COLO668 (cell line): ENCODE results near the gene ARHGEF40.
"Not testable (repeated sequence)": the region's sequence is repeated elsewhere in the genome, so short reads cannot be mapped to it uniquely, and the experiment has no call there.

ENCODE experiments used
- DNase-seq: peaks from one replicate; lab custom pipeline; 2025; ENCODE audit not compliant: unreplicated experiment; lab: John Stamatoyannopoulos, UW

The ARHGEF40 gene

DNA sequence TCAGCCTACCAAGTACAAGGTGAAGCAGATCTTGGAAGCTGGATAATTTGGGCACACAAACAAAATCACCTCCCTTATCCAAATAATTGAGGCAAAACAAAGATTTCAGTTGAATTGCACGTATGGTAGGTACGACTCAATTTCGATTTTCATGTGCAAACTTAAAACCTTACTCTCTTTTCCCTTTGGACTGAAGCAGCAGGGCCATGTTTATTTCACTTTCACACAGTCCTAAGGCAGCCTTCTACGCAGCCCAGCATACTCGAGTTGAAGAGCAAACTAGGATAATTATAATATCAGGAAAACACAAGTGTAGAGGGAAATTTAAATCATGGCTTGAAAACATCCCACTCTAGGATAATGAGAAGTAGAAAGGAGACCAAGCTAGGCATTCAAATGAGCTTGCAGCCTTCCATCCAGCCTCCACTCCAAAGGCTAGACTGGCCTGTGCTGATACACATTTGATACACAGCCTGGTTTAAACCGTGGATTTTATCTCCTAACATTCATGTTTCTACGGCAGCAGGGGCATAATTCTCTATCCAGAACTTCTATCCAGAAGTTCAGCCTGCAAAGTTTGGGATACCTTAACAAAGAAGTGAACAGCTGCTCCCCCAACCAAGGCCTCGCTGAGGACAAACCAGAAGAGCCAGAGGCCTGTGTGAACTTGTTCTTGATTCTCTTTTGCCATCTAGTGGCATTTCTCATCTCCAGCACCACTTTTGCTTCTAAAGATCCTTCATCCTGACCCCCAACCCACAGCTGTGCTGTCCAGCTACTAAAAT is 30.3 kb upstream of the ARHGEF40 start:
- DNase-seq, result no peak

DNA sequence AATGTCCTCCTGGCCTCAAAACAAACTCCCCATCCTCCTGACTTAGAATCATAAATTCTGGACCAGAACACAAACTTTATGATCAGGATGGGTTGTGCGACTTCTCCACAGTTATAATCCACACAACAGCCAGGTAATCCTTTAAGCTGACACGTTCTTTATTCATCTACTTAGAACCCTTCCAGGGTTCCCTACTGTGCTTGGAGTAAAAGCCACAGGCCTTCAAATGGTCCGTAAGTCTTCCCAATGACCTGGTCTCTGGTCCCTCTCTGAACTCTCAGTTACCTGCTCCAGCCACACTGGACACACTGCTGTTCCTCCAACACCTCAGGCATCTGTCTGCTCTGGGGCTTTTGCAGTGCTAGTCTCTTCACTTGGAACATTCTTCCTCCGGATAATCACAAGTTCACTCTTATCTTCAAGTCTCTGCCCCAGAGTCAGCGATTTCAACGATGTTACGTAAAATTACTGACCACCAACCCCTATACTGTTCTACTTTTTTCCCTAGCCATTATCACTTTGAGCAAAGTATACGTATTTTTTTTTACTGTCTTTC is 29.7 kb upstream of the ARHGEF40 start:
- no peak for DNase-seq

DNA sequence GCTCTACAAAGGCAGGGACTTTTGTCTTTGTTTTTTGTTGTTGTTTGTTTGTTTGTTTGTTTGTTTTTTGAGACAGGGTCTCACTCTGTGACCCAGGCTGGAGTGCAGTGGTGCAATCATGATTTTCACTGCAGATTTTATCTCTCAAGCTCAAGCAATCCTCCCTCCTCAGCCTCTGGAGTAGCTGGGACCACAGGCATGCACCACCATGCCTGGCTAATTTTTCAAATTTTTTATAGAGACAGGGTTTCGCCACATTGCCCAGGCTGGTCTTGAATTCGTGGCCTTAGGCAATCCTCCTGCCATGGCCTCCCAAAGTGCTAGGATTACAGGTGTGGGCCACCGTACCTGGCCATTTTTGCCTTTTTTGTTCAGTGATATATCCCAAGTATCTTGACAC is 29.2 kb upstream of the ARHGEF40 start:
- not testable (repeated sequence) for DNase-seq

DNA sequence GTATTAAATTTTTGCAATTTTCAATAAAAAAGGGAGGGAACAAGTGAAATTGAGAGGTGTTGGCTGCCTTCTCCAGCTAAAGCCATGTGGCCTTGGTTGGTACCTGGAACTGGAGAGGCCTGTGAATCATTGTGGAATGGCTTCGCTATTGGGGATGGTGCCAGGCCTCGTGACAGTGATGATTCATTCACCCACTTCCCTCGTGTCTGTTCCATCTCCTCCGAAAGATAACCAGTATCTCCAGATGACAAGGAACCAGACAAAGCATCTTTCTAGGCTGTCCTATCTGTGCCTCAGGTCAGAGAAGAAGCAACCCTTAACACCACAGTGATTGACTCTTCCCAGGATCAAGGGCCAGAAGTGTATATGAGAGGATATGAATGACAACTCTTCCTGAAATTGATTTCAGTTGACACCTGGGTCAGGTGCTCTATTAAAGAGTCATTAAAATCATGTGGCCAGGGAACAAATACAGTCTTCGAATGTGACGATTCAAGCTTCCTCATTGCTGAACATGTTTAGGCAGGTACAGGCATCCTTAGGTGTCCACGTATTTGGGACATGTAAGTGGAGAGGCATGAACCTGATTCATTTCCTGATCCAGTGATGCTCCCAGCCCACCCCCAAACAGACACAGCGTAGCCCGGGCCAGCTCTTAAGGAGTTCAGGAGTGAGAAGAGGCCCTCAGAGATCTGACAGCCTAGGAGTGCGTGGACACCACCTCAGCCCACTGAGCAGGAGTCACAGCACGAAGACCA is 28.2 kb upstream of the ARHGEF40 start, which contains the start of gene RNASE7:
Gene RNASE7 (plus strand): TSS at position 687 of the 758 bp plus-strand sequence. CDS start 631 bp downstream, outside the sequence.
- no peak for DNase-seq

DNA sequence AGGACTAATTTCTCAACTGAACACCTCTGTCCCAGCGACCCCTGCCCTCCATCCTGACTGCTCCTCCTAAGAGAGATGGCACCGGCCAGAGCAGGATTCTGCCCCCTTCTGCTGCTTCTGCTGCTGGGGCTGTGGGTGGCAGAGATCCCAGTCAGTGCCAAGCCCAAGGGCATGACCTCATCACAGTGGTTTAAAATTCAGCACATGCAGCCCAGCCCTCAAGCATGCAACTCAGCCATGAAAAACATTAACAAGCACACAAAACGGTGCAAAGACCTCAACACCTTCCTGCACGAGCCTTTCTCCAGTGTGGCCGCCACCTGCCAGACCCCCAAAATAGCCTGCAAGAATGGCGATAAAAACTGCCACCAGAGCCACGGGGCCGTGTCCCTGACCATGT is 27.2 kb upstream of the ARHGEF40 start:
- DNase-seq, result no peak

DNA sequence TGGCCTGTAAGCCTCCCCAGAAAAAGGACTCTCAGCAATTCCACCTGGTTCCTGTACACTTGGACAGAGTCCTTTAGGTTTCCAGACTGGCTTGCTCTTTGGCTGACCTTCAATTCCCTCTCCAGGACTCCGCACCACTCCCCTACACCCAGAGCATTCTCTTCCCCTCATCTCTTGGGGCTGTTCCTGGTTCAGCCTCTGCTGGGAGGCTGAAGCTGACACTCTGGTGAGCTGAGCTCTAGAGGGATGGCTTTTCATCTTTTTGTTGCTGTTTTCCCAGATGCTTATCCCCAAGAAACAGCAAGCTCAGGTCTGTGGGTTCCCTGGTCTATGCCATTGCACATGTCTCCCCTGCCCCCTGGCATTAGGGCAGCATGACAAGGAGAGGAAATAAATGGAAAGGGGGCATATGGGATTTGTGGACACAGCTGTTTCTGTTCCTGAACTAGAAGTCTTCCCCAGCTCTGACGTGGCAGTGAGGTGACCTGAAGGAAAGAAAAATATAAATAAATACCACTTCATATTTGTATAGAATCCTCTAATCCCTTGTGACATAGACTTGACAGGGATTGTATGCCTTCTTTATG is 26.6 kb upstream of the ARHGEF40 start:
- no peak for DNase-seq

DNA sequence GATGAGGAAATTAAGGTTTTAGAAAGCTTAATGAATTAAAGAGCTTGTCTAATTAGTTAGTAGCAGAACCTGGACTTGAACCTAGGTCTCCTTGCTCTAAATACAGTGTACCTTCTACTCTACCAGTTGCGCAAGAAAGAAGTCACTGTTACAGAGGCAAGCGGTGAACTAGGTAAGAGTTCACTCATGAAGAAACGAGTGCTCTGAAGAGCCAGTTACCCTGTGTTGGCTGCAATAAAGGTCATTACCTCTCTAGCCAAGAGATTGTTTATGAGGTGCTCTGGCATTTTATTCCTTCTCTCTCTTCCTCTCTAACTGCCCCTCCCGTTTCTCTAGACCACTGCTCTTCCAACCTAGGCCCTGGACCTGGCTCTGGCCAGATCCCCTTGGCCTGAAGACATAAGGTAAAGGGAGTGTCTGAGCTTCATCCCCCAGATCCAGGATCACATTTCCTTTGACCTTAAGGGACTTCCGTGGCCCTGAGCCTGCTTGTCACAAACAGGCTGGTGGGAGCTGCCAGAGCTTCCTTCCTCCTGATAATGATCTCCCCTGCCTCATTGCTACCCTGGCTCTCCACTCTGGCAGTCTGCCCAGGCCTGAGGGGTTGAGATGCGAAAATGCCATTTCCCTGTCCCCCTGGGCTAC is 26.0 kb upstream of the ARHGEF40 start:
- no peak for DNase-seq

DNA sequence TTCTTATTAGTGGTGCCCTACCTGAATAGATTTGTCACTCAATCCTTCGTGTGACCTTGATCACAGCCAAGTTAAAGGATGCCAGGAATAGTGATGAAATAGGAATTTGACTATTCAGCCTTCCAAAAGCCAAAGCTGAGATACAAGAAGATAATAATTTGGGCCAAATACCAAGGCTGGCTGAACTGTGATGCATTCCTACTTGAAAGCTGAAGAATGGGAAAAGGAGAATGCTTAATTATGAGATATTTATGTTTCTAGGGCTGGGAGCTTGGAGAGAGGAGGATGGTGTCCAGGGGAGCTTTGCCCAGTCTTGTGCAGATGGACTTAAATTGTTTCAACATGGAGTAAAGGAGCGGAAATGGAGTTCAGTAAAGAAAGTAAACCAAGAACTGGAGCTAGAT is 22.7 kb upstream of the ARHGEF40 start:
- no peak for DNase-seq

DNA sequence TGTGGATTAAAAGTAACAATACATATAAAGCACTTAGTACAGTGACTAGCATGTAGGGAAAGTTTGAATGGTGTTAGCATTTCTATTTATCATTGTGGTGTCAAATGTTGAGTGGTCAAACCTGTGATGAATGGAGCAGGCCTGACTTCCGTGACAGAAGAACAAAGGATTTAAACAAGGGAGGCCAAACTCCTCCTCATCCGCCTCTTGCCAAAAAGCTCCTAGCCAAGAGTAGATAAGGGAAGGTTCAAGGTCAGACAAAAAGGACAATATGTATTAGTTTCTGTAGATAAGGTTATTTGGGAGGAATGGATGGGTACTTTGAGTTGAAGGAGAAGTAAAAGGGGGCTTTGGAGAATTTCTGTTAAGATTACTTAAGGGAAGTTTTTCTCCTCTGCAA is 21.5 kb upstream of the ARHGEF40 start:
- DNase-seq, result no peak

DNA sequence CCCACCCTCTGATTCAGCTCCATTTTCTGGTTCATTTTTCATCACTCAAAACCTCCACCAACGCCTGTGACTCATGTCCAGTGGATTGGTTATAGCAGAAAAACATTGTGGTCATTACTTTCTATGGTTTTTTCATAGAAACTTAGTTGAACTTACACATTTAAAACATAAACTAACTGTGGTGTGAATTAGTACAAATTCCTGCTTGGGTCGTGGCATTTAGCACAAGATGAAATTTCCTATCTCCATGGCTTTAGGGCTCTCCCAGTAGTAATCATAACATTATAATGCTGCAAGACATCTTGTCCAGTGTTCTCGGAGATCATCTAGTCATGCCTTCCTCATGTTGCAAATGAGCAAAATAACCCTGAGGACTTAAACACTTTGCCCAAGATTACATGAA is 20.8 kb upstream of the ARHGEF40 start:
- no peak for DNase-seq

DNA sequence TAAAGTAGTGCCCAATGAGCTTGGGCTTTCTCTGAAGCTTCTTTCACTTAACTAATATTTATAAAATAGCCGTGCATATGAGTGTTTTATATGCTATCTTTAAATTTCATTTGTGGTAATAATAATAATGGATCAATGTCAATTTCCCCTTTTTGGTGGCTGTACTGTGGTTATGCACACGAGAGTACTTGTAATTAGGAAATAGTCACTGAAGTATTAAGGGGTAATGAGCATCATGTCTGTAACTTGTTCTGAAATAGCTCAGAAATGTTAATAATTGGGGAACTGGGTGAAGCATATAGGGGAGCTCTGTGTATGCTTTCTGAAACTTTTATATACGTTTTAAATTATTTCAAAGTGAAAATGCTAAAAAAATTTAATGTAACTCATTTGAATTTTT is 19.5 kb upstream of the ARHGEF40 start:
- no peak for DNase-seq

DNA sequence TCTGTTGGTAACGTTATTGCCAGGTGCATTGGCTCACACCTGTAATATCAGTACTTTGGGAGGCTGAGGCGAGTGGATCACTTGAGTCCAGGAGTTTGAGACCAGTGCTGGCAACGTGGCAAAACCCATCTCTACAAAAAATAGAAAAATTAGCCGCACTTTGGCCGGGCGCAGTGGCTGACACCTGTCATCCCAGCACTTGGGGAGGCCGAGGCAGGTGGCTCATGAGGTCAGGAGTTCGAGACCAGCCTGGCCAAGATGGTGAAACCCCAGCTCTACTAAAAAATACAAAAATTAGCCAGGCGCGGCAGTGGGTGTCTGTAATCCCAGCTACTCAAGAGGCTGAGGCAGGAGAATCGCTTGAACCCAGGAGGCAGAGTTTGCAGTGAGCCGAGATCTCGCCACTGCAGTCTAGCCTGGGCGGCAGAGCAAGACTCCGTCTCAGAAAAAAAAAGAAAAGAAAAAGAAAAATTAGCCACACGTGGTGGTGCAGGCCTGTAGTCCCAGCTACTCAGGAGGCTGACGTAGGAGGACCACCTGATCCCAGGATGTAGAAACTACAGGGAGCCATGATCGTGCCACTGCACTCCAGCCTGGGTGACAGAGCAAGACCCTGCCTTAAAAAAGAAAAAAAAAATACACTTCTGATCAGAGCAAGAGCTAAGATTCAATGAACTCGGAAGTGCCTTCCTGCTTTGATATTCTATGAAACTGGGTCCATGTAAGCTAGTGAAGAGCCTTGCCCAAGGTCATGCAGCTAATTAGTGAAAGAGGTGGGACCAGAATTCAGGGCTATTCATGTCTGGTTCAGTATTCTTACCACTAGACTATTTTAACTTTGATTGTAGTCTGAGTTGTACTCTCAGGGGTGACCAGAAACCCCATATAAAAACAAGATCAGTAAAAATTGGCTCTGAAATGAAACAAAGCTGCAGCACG is 16.7 kb upstream of the ARHGEF40 start:
- no peak for DNase-seq

DNA sequence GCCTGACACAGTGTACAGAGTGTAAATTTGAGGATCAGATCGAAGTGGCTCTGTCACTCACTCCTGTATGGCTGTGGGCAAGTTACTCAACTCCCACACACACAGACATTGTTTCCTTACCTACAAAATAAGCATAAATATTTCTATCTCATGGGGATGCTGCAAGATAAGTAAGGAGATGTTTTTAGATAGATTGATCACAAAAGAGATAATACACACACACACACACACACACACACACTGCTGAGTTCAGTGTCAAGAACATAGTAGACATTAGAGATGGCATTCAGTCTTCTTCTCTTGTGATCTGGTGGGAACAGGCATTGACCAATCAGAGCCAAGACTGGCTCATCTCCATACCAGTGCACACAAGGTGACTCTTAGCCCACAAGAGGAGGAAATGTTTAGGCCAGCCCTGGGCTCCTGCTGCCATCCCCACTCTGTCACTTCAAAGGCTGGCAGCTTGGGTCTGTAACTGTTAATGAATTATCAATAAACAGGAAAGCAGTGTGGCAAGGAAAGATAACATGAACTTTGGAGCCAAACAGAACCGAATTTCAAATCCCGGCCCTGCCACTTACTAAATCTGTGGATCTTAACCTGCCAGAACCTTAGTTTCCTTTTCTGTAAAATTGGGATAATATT is 15.9 kb upstream of the ARHGEF40 start:
- no peak for DNase-seq

DNA sequence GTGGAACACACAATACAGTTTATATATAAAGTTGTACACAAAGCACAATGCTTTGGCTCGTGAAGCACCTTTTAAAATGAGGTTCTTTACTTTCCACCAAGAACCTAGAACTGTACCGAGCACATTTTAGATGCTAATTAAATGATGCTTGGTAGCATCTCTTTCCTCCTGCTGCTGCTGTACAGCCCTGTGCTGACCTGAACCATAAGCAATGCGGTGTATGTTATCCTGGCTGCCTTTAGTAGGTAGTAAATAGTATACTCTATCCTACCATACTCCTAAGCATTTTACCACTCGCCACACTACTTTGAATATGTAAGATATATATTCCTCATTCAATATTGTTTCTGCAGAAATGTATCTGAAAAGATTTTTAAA is 15.3 kb upstream of the ARHGEF40 start:
- no peak for DNase-seq

DNA sequence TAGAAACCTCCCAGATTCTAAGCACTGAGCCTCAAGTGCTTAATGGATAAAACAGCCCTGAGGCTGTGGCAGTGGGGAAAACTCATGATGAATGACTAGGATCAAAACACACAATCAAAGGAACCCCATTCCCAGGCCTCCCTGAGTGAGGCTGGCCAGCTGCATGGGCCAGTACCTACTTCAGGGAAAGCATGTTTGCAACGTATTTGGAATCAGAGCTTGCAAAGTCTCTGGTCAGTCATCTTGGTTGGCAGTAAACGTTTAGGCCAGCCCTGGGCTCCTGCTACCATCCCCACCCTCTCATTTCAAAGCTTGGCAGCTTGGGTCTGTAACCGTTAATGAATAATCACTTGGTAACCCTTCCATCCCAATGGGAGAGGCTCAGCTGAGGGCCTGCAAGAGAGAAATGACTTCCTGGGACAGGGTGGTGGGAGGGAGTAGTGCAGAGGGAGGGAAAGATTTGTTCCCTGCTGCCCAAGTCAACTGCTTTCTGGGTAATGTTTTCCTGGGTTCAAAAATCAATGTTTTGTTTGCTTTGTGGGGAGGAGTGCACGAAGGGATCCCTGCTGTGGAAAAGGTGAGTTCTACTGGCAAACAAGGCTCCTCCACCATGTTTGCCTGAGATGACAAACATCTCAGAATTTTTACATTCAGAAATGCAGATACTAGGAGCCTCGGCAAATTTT is 14.5 kb upstream of the ARHGEF40 start:
- DNase-seq, result no peak

DNA sequence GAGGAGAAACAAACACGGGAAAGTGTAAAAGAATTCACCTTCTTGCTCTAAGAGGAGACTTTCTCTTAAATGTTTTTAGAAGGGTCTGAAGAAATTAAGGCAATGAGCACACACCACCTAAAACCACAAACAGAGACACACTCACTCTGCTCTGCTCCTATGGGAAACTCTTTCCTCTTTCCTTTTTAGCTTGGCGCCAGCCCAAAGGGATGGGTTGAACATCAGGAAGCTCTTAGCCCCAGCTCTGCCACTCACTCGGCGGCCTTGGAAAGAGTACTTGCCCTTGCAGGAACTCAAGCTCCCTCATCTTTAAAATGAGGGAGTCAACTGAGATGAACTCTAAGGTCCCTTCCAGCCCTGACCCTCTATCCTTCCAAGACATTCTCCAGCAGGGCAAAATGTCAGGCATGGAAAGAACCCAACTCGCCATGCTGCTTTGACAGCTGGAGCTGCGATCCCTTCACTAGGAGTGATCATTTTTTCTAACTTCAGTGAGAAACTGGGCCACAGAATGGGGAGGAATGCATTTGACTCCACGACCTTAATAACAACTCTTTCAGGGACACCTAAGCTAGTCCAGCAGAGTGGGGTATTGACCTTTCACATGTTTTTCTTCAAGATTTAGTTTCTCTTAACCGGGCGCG is 13.5 kb upstream of the ARHGEF40 start:
- no peak for DNase-seq

DNA sequence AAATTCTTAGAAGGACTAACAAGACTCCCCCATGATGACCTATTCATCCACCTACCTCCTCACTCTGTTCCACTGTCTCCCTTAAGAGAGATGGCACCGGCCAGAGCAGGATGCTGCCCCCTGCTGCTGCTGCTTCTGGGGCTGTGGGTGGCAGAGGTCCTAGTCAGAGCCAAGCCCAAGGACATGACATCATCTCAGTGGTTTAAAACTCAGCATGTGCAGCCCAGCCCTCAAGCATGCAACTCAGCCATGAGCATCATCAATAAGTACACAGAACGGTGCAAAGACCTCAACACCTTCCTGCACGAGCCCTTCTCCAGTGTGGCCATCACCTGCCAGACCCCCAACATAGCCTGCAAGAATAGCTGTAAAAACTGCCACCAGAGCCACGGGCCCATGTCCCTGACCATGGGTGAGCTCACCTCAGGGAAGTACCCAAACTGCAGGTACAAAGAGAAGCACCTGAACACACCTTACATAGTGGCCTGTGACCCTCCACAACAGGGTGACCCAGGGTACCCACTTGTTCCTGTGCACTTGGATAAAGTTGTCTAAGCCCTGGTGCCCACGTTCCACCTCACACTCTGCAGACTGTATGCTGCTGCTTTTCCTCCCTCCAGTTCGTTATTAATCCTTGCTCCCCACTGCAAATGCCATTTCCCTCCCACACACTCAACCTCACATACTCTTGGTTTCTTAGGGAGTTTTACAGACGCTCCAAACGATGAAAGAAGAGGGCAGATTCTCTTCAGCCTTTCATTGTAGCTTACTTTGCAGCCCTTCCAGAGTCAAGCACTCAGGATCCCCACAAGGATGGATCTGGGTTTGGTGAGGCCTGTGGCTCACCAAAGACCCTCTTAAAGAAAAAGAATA is 12.1 kb upstream of the ARHGEF40 start, which contains the start of gene RNASE8:
Gene RNASE8 (plus strand): TSS at position 20 of the 873 bp plus-strand sequence. CDS start 71 bp downstream, at position 91.
- no peak for DNase-seq
